HG03460 (cell line): Measurements from ENCODE around the gene CAPN14.

Experiments used
- ATAC-seq: cut with Tn5 transposase; IDR thresholded peaks from one replicate; pipeline ENCODE4 v1.9.1; 2021; ENCODE audit not compliant: unreplicated experiment

Gene CAPN14, protein sequence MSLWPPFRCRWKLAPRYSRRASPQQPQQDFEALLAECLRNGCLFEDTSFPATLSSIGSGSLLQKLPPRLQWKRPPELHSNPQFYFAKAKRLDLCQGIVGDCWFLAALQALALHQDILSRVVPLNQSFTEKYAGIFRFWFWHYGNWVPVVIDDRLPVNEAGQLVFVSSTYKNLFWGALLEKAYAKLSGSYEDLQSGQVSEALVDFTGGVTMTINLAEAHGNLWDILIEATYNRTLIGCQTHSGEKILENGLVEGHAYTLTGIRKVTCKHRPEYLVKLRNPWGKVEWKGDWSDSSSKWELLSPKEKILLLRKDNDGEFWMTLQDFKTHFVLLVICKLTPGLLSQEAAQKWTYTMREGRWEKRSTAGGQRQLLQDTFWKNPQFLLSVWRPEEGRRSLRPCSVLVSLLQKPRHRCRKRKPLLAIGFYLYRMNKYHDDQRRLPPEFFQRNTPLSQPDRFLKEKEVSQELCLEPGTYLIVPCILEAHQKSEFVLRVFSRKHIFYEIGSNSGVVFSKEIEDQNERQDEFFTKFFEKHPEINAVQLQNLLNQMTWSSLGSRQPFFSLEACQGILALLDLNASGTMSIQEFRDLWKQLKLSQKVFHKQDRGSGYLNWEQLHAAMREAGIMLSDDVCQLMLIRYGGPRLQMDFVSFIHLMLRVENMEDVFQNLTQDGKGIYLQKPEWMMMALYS

DNA sequence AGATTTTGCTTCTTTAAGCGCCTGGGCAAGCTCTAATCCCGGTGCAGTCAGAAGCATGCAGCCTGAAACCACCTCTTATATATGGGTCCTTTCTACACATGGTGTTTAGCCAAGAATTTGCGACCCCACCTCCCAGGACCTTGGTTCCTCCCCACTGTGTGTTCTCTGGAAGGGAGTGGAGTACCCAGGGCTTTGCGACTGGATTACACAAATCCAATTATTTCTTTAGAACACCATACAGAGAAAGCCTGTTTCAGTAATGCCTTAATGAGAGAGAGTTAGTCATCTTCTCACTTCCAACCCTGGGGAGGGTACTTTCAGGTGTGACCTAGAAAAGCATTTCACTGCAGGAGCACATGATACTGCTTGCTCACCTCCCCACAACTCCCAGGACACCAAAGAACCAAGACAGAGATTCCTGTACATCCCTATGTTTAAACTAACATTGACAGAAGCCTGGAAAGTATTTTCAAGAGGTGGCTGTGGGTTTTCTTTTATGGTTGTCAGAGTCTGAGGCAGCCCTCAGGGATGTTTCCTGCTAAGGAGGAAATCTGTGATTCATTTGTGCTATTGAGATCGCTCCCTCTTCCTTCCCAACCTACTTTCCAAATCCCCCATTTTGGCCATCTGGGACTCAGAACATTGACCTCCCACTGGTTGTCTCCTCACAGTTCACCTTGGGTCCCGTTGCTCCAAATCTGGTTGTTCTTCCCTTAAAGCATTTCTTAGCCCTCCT, at the start of gene CAPN14:
CAPN14 (minus strand) TSS at position 51 of the 736 bp plus-strand sequence. CDS start 12,068 bp downstream, outside the sequence.
- no peak for ATAC-seq

DNA sequence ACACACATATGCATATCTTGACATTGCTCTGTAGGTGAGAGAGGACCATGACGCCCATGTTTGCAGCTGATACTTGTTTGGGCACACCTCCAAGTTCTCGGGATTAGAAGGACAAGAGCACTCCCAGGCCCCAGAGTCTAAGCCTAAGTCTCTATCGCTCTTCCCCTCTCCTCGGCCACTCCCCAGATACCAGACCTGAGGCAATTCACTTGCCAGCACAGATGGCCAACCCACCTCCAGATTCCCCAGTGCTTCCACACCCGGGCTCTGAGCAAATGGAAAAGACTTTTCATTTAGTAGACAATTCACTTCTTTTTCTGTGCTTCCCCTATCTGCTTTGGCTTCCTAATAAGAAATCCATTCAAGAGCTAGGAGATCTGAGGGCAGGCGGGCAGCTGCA, 49.5 kb upstream of the CAPN14 start:
- ATAC-seq: no peak

DNA sequence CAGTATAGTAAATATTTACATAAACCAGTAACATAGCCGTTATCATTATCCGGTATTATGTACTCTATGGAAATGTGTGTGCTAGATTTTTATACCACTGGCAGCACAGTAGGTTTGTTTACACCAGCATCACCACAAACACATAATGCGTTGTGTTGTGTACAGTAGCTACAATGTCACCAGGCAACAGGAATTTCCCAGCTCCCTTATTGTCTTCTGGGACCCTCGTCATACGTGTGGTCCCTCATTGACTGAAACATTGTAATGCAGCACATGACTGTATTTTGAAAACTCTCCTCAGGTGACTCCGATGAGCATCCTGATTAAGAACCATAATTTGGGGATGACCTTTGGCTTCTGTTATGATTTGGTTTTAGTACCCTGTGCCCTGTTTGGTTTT, 47.9 kb upstream of the CAPN14 start:
- ATAC-seq: no peak

DNA sequence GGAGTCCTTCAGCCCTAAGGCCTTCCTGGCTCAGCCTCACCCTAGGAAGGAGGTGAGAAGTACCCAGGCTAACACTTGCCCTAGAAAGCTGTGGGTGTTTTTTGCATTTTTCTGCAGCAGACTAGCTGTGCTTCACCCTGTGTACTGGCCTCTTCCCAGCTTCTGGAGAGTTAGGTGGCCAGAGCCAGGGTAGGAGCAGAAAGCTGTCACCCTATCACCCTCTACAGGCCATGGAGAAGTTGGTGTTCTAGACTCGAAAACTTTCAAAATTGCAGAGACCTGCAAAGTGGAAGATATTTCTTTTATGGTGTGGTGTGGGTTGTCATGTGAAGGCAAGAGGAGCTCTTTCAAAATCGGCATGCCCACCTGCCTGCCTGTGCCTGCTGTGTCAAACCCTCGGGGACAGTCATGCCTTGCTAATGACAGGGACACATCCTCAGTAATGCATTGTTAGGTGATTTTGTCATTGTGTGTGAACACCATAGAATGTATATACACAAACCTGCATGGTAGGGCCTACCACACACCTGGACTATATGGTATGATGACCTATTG, 46.4 kb upstream of the CAPN14 start:
- no peak for ATAC-seq

DNA sequence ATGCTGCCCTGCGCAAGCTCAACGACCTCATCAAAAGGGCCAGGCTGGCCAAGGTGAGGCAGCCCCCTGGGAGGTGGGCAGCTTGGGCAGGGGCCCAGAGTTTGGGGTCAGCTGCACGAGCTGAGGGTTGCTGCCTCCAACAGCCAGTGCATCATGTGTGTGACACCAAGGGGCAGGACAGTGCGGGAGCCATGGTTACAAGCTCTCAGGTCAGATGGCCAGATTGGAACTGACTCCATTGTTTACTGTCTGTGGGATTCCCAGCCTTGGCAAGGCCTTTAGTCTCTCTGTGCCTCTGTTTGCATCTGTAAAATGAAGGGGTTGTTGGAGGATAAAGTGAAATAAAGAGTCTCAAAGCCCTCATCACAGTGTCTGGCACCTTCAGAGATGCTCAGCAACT, 43.6 kb upstream of the CAPN14 start:
- no peak for ATAC-seq

DNA sequence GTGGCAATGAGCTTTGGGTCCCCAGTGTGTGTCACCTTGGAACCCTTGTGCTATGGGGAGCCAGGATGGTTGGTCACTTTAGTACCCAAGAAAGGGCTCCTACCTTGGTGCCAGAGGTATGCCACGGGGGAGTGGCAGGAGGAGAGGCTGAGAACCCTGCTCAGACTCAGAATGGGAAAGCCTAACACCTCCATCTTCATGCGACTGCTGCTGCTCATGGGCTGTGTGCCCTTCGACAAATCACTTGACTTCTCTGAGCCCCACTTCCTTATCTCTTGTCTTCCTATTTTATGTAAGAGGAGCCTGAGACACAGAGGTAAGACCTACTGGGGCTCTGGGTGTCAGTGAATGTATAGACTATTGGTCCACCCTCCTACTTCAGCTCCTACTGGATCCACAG, 41.8 kb upstream of the CAPN14 start:
- no peak for ATAC-seq

DNA sequence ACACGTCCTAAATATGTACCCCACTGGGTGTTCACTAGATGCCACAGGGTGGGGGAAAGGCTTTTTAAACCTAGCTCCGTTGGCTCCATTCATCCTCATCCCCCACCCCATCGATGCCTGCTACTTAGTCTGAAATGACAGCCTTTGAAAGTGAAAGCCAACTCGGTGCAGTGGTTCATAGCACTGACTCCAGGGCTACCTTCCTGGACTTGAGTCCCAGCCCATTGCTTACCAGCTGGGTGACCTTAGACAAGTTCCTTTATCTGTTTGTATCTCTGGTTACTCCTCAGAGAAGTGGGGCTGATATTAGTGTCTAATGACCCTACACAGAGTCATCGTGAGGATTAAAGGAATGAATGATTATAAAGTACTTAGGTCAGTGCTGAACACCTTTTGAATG, 41.0 kb upstream of the CAPN14 start:
- no peak for ATAC-seq

DNA sequence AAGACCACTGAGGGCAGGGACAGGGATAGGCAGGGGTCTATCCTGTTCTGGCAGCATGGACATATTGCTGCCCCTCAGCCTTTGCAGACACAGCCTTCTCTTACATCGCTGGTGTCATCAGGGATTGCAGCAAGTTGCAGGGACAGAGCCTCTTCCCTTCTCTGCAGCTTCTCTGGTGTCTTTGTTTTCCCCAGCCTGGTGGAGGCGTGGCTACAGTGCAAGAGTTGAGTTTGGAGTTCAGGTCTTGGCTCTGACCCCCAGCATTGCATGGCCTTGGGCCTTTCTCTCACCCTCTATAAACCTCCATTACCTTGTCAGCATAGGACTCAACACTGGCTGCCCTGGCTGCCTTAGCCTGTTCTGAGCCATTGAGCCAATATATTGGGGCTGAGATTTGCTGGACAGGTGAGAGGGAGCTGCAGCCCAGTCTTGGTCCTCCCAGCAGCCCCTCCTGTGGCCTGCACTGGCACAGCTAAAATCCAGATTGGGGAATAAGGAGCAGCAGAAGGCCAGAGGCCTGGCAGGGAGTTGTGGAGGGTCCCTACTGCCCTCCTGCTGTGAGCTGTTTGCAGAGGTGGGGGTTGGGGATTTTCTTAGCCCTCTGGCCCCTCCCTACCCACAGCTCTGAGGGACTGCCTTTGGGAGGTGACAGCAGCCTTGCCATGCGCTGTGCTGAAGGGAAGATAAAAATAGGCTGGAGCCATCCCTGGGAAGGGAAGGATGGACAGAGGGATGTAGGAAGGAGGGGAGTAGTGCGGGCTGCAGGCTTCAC, 39.5 kb upstream of the CAPN14 start:
- ATAC-seq: peak; percentile 16

DNA sequence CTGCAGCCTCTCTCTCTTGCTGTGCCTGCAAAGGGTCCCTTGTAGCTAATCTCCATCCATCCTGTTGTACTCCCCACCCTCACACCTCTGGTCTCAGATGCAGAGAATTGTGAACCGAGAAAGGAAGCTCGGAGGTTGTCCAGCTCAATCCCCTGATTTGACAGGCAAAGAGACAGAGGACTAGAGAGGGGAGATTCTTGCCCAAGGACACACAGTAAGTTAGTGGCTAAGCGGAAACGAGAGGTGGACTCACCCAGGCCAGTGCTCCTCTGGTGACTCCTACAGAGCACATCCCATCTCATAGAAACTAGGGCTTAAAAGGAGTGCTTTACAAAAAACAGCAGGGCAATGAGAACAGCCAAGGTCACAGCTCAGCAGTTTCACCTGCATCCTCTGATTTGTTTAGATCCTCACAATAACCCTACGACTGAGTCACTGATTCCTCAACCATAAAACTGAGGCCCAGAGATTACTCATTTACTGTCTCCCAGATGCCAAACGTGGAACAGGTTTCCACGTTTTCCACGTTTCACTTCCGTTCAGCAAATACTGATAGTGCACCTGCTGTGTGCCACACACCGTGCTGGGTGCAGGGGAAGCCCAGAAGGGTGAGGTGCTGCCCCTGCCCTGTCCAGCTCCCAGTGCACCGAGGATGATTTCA, 38.7 kb upstream of the CAPN14 start:
- ATAC-seq: peak; percentile 60

DNA sequence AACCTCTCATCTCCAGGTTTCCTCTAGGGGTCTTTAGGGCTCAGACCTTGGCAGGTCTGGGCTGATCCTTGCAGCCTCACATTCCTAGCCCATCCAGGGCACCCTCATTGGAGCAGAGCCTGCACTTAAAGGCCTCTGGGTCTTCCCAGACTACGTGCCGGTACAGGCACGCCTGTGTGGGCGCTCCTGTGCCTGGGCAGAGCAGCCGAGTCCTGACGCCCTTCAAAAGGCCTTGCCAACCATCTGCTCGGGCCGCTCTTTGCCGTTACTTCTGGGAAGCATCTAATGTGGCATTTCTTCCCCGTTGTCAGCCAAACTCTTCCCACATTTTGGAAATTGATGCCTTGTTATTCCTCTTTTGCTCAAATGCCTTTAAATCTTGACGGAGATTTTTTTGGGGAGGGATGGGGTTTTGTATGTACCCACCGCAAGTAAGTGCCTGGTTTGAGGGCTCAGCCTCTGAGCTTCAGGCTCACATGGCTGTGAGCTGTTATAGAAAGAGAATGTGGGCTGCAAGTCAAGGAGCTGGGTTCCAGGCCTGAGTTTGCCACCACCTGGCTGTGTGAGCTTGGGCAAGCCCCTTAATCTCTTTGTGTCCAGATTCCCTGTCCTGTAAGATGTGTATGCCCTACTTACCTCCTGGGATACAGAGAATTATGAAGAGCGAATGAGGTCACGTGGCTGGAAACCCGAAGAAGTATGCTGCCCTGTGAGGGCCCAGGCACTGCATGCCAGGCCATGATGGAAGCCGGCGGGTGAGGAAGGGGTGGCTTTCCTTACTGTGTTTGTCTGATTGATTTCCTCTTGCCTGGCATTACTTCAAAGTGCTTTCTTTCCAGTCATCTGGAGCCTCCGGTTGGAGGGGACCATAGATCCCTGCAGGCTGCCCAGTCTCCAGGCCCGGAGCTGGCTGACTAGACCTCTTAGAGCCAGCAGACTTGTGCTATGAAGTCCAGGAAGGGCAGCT, 37.2 kb upstream of the CAPN14 start:
- ATAC-seq: no peak

DNA sequence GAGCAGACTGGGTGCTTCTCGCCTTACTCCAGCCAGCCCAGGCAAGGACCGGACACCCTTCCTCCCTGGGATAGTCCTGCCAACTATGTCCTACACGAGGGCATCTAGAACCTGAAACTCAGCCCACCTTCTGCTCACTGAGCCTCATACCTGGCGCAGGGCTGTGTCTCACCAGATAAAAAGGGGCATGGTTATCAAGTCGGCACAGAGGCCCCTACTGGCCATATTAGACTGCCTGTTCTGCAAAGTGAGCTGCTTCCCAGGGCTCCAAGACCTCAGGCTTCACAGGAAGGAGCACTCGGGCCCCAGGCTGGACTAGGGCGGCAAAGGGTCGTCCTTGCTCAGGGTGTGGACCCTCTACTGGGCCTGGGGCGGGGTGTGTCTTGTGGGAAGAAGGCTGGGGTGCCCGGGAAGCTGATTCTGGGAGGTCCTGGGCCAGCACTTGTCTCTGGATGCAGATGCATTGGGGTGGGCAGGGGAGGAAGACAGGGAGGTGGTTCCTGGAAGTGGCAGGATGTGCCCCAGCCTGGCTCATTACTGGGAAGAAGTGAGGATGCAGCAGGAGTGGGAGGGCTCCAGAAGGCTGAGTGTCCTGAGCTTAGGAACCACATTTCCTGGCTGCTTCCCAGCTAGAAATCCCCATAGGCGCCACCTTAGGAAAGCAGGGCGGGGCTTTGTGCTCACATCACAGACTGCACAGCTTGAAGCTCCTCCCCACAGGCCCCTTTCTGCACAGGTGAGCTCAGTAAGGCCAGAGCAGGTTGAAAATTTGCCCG, 36.2 kb upstream of the CAPN14 start:
- ATAC-seq: no peak

DNA sequence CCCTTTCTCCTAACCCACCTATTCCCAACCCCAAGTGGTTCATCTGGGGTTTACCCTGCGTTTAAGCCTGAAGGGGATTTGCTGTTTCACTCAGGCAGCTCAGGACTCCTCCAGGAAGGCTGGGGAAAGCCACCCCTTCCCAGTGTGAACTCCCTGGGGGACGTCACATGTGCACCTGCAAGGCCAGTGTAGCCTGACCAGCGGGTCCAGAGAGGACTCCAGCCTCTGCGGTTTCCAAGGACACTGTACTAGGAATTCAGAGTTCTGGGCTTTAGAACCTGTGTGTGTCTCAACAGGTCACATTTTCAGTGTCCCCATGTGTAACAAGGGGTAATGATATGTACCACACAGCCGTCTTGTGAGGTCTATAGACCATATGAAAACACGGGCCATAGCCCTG, 34.5 kb upstream of the CAPN14 start:
- ATAC-seq: no peak

DNA sequence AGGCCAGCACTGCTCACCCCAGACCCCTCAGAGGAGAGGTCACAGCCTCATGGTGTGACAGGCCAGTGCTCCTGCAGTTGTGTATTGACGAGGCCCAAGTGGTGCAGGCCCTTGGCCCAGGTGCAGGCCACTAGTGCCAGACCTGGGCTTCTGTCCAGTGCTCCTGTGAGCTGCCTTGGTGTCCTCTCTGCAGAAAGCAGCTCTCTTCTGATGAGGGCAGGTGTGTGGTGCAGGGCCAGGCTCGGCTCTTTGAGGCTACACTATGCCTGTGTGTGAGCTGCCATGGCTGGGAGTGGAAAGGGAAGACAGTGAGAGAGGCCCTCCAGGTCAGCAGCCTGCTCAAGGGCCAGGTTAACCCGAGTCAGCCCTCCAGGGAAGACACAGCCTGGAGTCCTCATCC, 33.7 kb upstream of the CAPN14 start:
- no peak for ATAC-seq

DNA sequence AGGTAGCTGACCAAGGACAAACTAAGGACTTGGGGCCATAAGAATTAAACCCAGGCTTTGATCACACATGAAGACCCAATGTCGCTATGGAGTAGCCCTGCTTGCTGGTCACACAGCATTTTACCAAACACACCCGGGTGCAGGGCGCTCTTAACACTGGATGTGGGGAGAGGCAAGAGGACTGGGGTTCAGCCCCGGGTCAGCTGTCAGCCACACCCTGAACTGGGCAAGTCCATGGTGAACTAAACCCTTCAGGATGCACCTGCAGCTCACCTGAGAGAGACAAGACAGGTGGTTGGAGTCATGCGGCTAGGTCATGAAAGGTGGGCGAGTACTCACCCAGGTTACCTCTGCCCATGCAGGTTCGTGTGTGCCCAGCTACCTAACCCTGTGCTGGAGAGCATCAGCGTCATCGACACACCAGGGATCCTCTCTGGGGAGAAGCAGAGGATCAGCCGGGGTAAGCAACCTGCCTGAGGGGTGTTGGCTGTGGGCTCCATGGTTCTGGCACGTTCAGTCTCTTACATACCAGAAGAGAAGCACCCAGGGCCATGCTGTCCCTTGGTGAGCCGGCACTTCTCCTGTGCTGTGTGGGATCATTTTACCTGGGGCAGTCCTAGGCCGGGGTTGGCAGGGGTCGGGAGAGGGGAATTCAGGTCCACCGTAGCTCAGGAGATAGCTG, 31.8 kb upstream of the CAPN14 start:
- ATAC-seq: no peak

DNA sequence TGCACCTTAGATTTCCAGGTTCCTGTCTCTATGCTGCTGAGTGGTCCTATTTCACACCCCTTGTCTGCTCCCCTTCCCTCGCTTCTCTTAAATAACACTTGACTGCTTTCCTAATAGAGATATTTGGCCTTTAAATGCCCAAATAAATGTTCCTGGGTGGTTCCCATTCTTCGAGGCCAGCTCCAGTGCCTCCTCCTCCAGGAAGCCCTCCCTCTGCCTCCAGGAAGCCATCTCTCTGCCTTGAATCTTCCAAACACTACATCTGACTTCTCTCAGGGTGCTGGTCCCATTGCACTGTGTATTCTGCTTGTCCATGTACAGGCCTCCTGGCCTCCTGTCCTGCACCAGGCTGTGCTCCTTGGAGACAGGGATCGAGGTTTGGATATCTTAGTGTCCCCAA, 30.8 kb upstream of the CAPN14 start:
- no peak for ATAC-seq

DNA sequence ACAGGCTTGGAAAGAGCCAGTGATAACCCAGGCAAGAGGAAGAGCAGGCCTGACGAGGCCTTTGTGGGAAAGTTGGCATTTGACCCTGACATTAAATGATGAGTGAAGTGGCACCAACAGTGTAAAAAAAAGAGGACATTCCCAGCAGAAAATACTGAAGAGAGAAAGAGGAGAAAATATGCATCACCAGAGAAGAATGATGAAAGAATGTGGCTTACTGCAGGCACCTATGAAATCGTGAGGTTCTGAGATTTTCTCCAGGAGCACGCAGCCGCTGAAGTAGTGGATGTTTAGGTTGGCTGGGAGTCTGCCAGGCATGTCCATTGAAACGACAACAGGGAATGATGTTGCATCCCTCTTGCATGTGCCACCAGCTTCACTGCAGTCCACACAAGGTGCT, 30.4 kb upstream of the CAPN14 start:
- ATAC-seq: no peak

DNA sequence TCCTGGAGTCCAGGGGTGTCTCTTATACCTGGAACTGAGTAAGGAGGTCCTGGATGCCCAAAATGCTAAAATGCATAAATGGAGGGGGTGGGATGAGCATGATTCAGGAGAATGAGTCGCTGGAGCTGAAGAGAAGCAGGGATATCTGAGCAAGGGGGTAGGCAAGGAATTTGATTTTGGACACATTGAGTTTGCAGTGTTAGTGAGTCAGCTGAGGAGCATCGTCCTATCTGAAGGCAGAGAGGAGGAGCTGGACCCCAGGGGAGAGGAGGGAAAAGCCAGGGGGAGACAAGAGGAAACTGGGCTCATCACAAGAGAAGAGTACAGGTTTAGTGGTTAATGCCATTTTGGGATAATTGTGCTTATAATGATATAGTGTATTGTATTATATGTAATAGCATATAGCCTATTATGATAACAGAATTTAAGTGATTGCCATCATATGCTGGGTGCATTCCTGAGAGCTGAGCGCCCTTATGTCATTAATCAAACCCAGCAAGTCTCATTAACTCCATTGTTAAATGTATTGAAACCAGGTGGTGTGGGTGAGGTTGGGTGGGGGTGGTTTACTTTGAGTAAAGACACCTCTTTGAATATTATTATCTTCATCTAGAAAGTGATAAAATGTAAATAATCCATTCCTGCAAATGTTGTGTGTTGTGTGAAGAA, 29.0 kb upstream of the CAPN14 start:
- ATAC-seq: no peak
